DOHH2 (cell line): ENCODE results near the gene TMC8.

Source experiments
- H3F3A ChIP-seq: fragments of 200-600 bp; sonication (generic), shearing (Covaris generic); 2 replicates; pipeline ENCODE4 v1.6.0; 2016; ENCODE audit warnings: antibody characterized with exemption, mild to moderate bottlenecking; ENCODE audit not compliant: control insufficient read depth, insufficient read depth
- H3K27ac ChIP-seq: fragments of 200-600 bp; sonication (generic); 2 replicates; pipeline ENCODE4 v1.5.1; 2014; ENCODE audit warnings: low read depth, mild to moderate bottlenecking, low read length, moderate library complexity
- H3K27me3 ChIP-seq: fragments of 200-600 bp; sonication (generic); 2 replicates; pipeline ENCODE4 v1.6.1; 2014; ENCODE audit warnings: mild to moderate bottlenecking, low read length, mixed read lengths; ENCODE audit not compliant: control insufficient read depth
- H3K36me3 ChIP-seq: fragments of 200-600 bp; sonication (generic); 2 replicates; pipeline ENCODE4 v1.6.1; 2014; ENCODE audit warnings: mild to moderate bottlenecking, low read length, moderate library complexity, mixed read lengths; ENCODE audit not compliant: control insufficient read depth
- H3K4me1 ChIP-seq: fragments of 200-600 bp; sonication (generic); 2 replicates; pipeline ENCODE4 v1.6.1; 2014; ENCODE audit warnings: mild to moderate bottlenecking, low read length, mixed read lengths; ENCODE audit not compliant: control insufficient read depth
- H3K4me2 ChIP-seq: fragments of 200-600 bp; sonication (generic); 2 replicates; pipeline ENCODE4 v1.6.0; 2014; ENCODE audit warnings: mild to moderate bottlenecking, low read length, moderate library complexity
- H3K4me3 ChIP-seq: fragments of 200-600 bp; sonication (generic); 2 replicates; pipeline ENCODE4 v1.5.1; 2014; ENCODE audit warnings: mild to moderate bottlenecking, low read length, mixed read lengths
- H3K79me2 ChIP-seq: fragments of 200-600 bp; sonication (generic); 2 replicates; pipeline ENCODE4 v1.6.1; 2014; ENCODE audit warnings: mild to moderate bottlenecking, low read length, mixed read lengths; ENCODE audit not compliant: control insufficient read depth
- H3K9me2 ChIP-seq: fragments of 200-600 bp; sonication (generic); replicated peaks from 2 replicates; pipeline ENCODE4 v1.6.1; 2014; ENCODE audit warnings: mild to moderate bottlenecking, low read length, mixed read lengths; ENCODE audit not compliant: control insufficient read depth
- H3K9me3 ChIP-seq: fragments of 200-600 bp; sonication (generic); 2 replicates; pipeline ENCODE4 v1.6.1; 2014; ENCODE audit warnings: antibody characterized with exemption, low read length, mixed read lengths; ENCODE audit not compliant: control insufficient read depth, insufficient read depth
- H4K20me1 ChIP-seq: fragments of 200-600 bp; sonication (generic); 2 replicates; pipeline ENCODE4 v1.6.0; 2014; ENCODE audit warnings: low read depth, mild to moderate bottlenecking, antibody characterized with exemption, low read length, moderate library complexity; ENCODE audit not compliant: control insufficient read depth, insufficient read depth
- CTCF ChIP-seq: fragments of 200-600 bp; sonication (generic); IDR thresholded peaks from one replicate; pipeline ENCODE4 v1.5.1; 2014; ENCODE audit warnings: antibody characterized with exemption, mild to moderate bottlenecking, low read depth, low read length; ENCODE audit not compliant: poor library complexity, severe bottlenecking
- EZH2phosphoT487 ChIP-seq: fragments of 200-600 bp; sonication (generic); IDR thresholded peaks from 2 replicates; pipeline ENCODE4 v1.6.1; 2017; ENCODE audit warnings: borderline replicate concordance, mild to moderate bottlenecking, antibody characterized with exemption, low read length, moderate library complexity, mixed read lengths

Gene TMC8

DNA sequence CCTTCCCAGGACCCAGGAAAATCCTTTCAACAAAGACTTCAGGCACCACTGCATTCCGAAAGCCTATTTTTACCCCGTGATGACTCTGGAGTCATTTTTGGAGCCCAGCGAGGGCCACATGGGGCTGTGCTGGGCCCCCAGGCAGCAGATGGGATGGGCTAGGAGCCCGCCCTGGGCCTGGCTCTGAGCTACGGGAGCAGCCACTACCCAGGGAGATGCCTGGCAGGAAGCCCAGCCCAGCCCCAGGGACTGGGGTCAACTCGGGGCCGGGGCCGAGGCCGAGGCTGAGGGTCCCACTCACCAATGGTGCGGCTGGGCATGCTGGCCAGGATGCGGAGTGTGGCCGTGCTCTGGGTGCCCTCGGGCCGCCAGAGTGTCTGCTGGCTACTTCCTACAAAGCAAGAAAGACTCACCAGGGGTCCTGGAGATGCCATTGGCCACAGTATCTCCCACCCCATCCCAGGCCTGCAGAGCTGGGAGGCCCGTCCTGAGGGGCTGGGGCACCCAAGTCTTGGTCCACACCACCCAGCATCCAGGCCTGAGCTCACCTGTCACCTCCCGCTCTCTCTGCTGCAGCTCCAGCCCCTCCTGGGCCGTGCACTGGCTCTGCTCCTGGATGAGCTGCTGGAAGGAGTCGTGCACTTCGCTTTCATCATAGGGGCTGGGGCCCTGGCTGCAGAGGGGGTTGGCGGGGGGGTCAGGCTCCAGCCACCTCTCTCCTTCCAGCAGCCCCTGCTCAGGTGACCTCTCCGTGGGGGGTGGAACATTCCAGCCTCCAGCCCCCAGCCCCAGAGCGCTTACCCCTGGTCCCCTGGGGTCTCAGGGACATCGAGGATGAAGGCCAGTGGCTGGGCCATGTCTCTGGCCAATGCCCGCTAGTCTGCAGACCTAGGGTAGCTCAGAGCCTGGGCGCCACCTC, 4.3 kb upstream of the TMC8 start:
- Histone ChIP-seq H3K27me3 (no peaks in the 10 kb centered on the region), H3K9me2 (no peaks in the 10 kb centered on the region), H3K4me1 (peaks cover 91% of the 10 kb centered on the region), H3F3A (peaks cover 17% of the 10 kb centered on the region), H3K4me3 (peak overlapping the region; percentile 95), H3K27ac (peak overlapping the region; percentile 90), H3K4me2 (peak overlapping the region; percentile 99), H3K9me3 (no peaks in the 10 kb centered on the region), H4K20me1 (no peaks in the 10 kb centered on the region), H3K36me3 (peaks cover 69% of the 10 kb centered on the region), H3K79me2 (peaks cover 90% of the 10 kb centered on the region)
- TF ChIP-seq CTCF (no peak), EZH2phosphoT487 (no peak)

DNA sequence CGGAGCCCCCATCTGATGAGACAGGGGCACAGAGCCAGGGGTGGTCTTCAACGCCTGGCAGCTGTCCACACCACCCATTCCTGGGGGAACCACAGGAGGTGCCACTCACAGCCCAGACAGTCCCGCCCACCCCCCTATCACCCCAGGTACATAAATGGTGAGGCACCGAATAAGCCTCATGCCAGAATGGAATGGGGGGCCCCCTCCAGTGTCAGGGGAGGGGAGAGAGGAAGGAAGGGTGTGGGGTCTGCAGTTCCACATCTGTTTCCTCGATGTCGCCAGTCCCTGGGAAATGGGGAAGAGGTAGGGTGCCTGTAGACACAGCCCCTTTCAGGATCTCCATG, 3.7 kb upstream of the TMC8 start:
- Histone ChIP-seq H3K4me1 (peaks cover 84% of the 10 kb centered on the region), H3K79me2 (peaks cover 90% of the 10 kb centered on the region), H3K27ac (peak overlapping the region; percentile 90), H3K4me3 (peak overlapping the region; percentile 95), H3K27me3 (no peaks in the 10 kb centered on the region), H3K9me3 (no peaks in the 10 kb centered on the region), H3K9me2 (no peaks in the 10 kb centered on the region), H4K20me1 (no peaks in the 10 kb centered on the region), H3K36me3 (peaks cover 69% of the 10 kb centered on the region), H3K4me2 (peak overlapping the region; percentile 99), H3F3A (peaks cover 17% of the 10 kb centered on the region)
- no peak for TF ChIP-seq CTCF
- TF ChIP-seq EZH2phosphoT487 = no peak

DNA sequence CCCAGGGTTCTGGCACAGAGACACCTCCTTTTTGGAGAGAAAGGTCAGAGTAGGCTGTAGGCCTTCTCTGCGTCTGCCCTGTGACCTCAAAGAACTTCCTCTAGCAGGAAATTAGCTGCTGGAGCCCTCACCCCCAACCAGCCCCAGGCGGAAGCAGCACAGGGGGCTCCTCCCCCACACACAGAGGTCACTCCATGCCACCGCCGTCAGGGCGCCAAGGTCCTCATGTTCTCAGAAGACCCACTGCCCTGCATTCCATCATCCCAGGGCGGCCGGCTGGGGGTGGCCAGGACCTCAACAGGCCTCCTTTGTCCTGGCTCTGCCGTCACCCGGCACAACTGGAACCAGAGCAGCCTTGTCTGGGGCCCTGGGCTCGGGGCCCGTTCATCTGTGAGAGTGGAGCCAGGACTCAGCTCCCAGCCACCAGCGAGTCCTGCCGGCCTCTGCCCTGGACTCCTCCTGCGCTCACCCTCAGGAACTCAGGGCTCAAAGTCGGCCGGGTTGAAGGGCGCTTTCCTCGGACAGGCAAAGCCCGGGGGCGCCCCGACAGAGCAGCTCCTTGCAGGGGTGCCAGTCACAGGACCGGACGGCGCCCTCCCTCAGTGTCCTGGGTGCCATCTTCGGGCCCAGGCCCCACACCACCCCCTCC, 3.2 kb upstream of the TMC8 start:
- no peaks in the 10 kb centered on the region for H3K27me3 ChIP-seq
- no peaks in the 10 kb centered on the region for H3K9me2 ChIP-seq
- TF ChIP-seq CTCF (no peak), EZH2phosphoT487 (no peak)
- H3K4me1 ChIP-seq = peaks cover 83% of the 10 kb centered on the region
- peaks cover 69% of the 10 kb centered on the region for H3K36me3 ChIP-seq
- peaks cover 17% of the 10 kb centered on the region for H3F3A ChIP-seq
- H3K4me3 ChIP-seq = peak overlapping the region; percentile 95
- H3K9me3 ChIP-seq = no peaks in the 10 kb centered on the region
- peaks cover 90% of the 10 kb centered on the region for H3K79me2 ChIP-seq
- peak overlapping the region; percentile 99 for H3K4me2 ChIP-seq
- H3K27ac ChIP-seq = peak overlapping the region; percentile 90
- H4K20me1 ChIP-seq = no peaks in the 10 kb centered on the region
